Neural cell (in vitro differentiated cells): ENCODE data around the gene ARHGAP24. TPM values are rescaled to one million over a fixed set of nuclear protein-coding genes. Genes with fewer than 3 reads are reported as not detected.

Source experiments
- H2AFZ ChIP-seq: fragments of 200-600, 300-800 bp; sonication (generic), shearing (Covaris generic); 2 replicates; pipeline ENCODE4 v1.6.0; 2014; ENCODE audit warnings: low read depth, mild to moderate bottlenecking, antibody characterized with exemption, low read length, moderate library complexity
- H3F3A ChIP-seq: fragments of 200-600 bp; shearing (Covaris generic); 2 replicates; pipeline ENCODE4 v1.6.1; 2016; ENCODE audit warnings: mild to moderate bottlenecking, moderate library complexity, mixed read lengths, antibody characterized with exemption, low read length; ENCODE audit not compliant: insufficient read depth, poor library complexity, severe bottlenecking
- H3K27ac ChIP-seq: fragments of 200-600, 300-800 bp; sonication (generic), shearing (Covaris generic); 2 replicates; pipeline ENCODE4 v1.5.1; 2014; ENCODE audit warnings: mild to moderate bottlenecking, low read length, moderate library complexity
- H3K27me3 ChIP-seq: fragments of 300-800, 200-600 bp; sonication (generic), shearing (Covaris generic); 2 replicates; pipeline ENCODE4 v1.6.0; 2014; ENCODE audit warnings: mild to moderate bottlenecking, low read depth, low read length, moderate library complexity; ENCODE audit not compliant: insufficient read depth
- H3K36me3 ChIP-seq: fragments of 300-800, 200-600 bp; sonication (generic), shearing (Covaris generic); 2 replicates; pipeline ENCODE4 v1.5.1; 2014; ENCODE audit warnings: mild to moderate bottlenecking, antibody characterized with exemption, low read length, moderate library complexity; ENCODE audit not compliant: insufficient read depth
- H3K4me2 ChIP-seq: fragments of 300-800, 200-600 bp; sonication (generic), shearing (Covaris generic); 2 replicates; pipeline ENCODE4 v1.6.0; 2014; ENCODE audit warnings: mild to moderate bottlenecking, low read length
- H3K4me3 ChIP-seq: fragments of 300-800, 200-600 bp; sonication (generic), shearing (Covaris generic); 2 replicates; pipeline ENCODE4 v1.5.1; 2014; ENCODE audit warnings: mild to moderate bottlenecking, low read length, moderate library complexity
- H3K79me2 ChIP-seq: fragments of 200-600 bp; shearing (Covaris generic); replicated peaks from 2 replicates; pipeline ENCODE4 v1.6.0; 2014; ENCODE audit warnings: mild to moderate bottlenecking, low read length, moderate library complexity; ENCODE audit not compliant: insufficient read depth
- H3K9ac ChIP-seq: fragments of 300-800, 200-600 bp; sonication (generic), shearing (Covaris generic); 2 replicates; pipeline ENCODE4 v1.6.1; 2016; ENCODE audit warnings: mild to moderate bottlenecking, low read length, mixed read lengths
- H3K9me2 ChIP-seq: fragments of 200-600 bp; shearing (Covaris generic); 2 replicates; pipeline ENCODE4 v1.6.1; 2016; ENCODE audit warnings: mild to moderate bottlenecking, low read length, mixed read lengths; ENCODE audit not compliant: insufficient read depth
- H3K9me3 ChIP-seq: fragments of 200-600, 300-800 bp; sonication (generic), shearing (Covaris generic); 2 replicates; pipeline ENCODE4 v1.6.1; 2016; ENCODE audit warnings: mild to moderate bottlenecking, mixed run types, low read length, moderate library complexity, mixed read lengths
- H4K20me1 ChIP-seq: fragments of 200-600 bp; shearing (Covaris generic); 2 replicates; pipeline ENCODE4 v1.6.1; 2016; ENCODE audit warnings: mild to moderate bottlenecking, mixed run types; ENCODE audit not compliant: insufficient read depth
- EP300 ChIP-seq: fragments of 450-650 bp; conservative IDR thresholded peaks from 2 replicates; pipeline ENCODE4 v1.6.1; 2014; ENCODE audit warnings: antibody characterized with exemption, mild to moderate bottlenecking, moderate library complexity; ENCODE audit not compliant: poor library complexity, severe bottlenecking
- EZH2 ChIP-seq: fragments of 200-600, 300-800 bp; shearing (Covaris generic), sonication (generic); IDR thresholded peaks from 2 replicates; pipeline ENCODE4 v1.6.1; 2014; ENCODE audit warnings: antibody characterized with exemption, low read length, borderline replicate concordance, mild to moderate bottlenecking; ENCODE audit not compliant: insufficient read depth, poor library complexity, severe bottlenecking
- MXI1 ChIP-seq: fragments of 450-650 bp; conservative IDR thresholded peaks from 2 replicates; pipeline ENCODE4 v1.6.1; 2014; ENCODE audit warnings: antibody characterized with exemption, mild to moderate bottlenecking; ENCODE audit not compliant: poor library complexity, severe bottlenecking
- POLR2AphosphoS5 ChIP-seq: IDR thresholded peaks from 2 replicates; pipeline ENCODE4 v1.6.1; 2012
- RAD21 ChIP-seq: fragments of 450-650 bp; conservative IDR thresholded peaks from 2 replicates; pipeline ENCODE4 v1.6.1; 2014; ENCODE audit warnings: antibody characterized with exemption, mild to moderate bottlenecking, moderate library complexity
- SMC3 ChIP-seq: fragments of 450-650 bp; conservative IDR thresholded peaks from 2 replicates; pipeline ENCODE4 v1.6.1; 2014; ENCODE audit warnings: antibody characterized with exemption, mild to moderate bottlenecking, moderate library complexity; ENCODE audit not compliant: poor library complexity
- TAF1 ChIP-seq: IDR thresholded peaks from 2 replicates; pipeline ENCODE4 v1.6.1; 2012; ENCODE audit warnings: low read depth
- polyA plus RNA-seq: library from polyadenylated mRNA; depleted of rRNA; stranded (reverse); fragments of >200 nt; gene quantifications from 2 replicates; pipeline ENCODE4 v1.2.3, GENCODE V29; 2014
- TF ChIP-seq, protein P1 (sequence below): fragments of 450-650 bp; IDR thresholded peaks from 2 replicates; pipeline ENCODE4 v1.5.1; 2014; ENCODE audit warnings: antibody characterized with exemption, mild to moderate bottlenecking, moderate library complexity; ENCODE audit not compliant: poor library complexity, severe bottlenecking
- TF ChIP-seq, protein P2 (sequence below): IDR thresholded peaks from 2 replicates; pipeline ENCODE4 v1.6.1; 2012; ENCODE audit warnings: borderline replicate concordance

Gene ARHGAP24
- polyA plus RNA-seq, 1 donor from 2014 or later: 2.9 TPM

DNA sequence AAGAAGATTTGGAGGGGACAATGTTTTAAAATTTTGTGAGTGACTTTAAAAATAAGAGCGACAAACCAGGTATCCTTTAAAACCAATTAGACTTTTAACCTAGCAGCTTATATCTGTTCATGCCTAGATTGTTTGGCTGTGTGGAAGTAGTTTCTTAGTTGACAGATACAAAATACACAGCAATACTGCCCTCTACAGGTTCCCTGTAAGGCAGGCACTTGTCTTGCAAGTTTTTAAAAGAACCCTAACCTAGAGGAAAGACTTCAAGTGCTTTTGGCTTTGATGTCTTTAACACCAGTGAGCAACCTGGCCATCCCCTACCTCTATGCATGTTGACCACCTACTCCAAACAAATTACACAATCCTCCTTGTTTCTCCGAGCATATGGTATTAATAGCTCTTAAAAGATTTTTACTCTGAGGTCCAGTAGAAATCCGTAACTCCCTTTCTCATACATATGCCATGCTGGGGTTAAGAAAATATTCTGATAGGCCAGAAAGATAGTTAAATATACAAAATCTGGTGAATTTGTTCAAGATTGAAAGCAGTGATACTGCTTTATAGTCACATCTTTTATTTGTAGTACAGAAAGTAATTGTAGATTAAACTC lies 273.0 kb downstream of the ARHGAP24 start:
- TF ChIP-seq EZH2: no peak
- TF ChIP-seq, protein P1, sequence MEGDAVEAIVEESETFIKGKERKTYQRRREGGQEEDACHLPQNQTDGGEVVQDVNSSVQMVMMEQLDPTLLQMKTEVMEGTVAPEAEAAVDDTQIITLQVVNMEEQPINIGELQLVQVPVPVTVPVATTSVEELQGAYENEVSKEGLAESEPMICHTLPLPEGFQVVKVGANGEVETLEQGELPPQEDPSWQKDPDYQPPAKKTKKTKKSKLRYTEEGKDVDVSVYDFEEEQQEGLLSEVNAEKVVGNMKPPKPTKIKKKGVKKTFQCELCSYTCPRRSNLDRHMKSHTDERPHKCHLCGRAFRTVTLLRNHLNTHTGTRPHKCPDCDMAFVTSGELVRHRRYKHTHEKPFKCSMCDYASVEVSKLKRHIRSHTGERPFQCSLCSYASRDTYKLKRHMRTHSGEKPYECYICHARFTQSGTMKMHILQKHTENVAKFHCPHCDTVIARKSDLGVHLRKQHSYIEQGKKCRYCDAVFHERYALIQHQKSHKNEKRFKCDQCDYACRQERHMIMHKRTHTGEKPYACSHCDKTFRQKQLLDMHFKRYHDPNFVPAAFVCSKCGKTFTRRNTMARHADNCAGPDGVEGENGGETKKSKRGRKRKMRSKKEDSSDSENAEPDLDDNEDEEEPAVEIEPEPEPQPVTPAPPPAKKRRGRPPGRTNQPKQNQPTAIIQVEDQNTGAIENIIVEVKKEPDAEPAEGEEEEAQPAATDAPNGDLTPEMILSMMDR: peak; percentile 91
- no peak for TF ChIP-seq POLR2AphosphoS5
- peak; percentile 92 for TF ChIP-seq RAD21
- TF ChIP-seq TAF1: no peak
- peak; percentile 94 for TF ChIP-seq SMC3
- TF ChIP-seq, protein P2, sequence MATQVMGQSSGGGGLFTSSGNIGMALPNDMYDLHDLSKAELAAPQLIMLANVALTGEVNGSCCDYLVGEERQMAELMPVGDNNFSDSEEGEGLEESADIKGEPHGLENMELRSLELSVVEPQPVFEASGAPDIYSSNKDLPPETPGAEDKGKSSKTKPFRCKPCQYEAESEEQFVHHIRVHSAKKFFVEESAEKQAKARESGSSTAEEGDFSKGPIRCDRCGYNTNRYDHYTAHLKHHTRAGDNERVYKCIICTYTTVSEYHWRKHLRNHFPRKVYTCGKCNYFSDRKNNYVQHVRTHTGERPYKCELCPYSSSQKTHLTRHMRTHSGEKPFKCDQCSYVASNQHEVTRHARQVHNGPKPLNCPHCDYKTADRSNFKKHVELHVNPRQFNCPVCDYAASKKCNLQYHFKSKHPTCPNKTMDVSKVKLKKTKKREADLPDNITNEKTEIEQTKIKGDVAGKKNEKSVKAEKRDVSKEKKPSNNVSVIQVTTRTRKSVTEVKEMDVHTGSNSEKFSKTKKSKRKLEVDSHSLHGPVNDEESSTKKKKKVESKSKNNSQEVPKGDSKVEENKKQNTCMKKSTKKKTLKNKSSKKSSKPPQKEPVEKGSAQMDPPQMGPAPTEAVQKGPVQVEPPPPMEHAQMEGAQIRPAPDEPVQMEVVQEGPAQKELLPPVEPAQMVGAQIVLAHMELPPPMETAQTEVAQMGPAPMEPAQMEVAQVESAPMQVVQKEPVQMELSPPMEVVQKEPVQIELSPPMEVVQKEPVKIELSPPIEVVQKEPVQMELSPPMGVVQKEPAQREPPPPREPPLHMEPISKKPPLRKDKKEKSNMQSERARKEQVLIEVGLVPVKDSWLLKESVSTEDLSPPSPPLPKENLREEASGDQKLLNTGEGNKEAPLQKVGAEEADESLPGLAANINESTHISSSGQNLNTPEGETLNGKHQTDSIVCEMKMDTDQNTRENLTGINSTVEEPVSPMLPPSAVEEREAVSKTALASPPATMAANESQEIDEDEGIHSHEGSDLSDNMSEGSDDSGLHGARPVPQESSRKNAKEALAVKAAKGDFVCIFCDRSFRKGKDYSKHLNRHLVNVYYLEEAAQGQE: no peak
- no peaks in the 10 kb centered on the region for H4K20me1 ChIP-seq
- no peak overlapping the region for H2AFZ ChIP-seq
- H3K36me3 ChIP-seq: no peaks in the 10 kb centered on the region
- no peaks in the 10 kb centered on the region for H3K9me2 ChIP-seq
- no peaks in the 10 kb centered on the region for H3F3A ChIP-seq
- H3K9me3 ChIP-seq: no peaks in the 10 kb centered on the region
- H3K27ac ChIP-seq: no peak overlapping the region
- no peak overlapping the region for H3K4me3 ChIP-seq
- no peak overlapping the region for H3K9ac ChIP-seq
- H3K4me2 ChIP-seq: no peak overlapping the region
- H3K27me3 ChIP-seq: no peaks in the 10 kb centered on the region
- H3K79me2 ChIP-seq: no peaks in the 10 kb centered on the region

DNA sequence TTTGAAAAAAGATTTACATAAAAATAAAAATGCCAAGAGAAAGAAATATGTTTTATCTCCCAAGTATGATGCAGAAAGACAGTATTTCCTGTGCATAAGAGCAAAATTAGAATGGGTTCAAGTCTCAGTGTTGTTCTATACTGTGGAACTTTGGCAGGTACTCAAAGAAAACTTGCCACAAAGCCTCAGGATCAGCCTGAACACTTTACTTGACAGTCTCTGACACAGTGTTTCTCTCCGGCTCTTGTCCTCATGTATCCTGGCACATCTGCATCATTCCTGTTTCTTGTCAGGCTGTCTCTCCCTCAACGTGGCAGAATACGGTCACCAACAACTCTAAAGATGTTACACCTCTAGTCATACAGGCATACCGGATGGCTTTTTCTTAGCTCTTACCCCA lies 273.7 kb downstream of the ARHGAP24 start:
- Histone ChIP-seq H3K79me2 (no peaks in the 10 kb centered on the region), H3K4me2 (no peak overlapping the region), H3K9ac (no peak overlapping the region), H3K27me3 (no peaks in the 10 kb centered on the region), H3K9me3 (no peaks in the 10 kb centered on the region), H3K36me3 (no peaks in the 10 kb centered on the region), H2AFZ (no peak overlapping the region), H4K20me1 (no peaks in the 10 kb centered on the region), H3K27ac (no peak overlapping the region), H3K9me2 (no peaks in the 10 kb centered on the region), H3F3A (no peaks in the 10 kb centered on the region), H3K4me3 (no peak overlapping the region)
- TF ChIP-seq SMC3: no peak

DNA sequence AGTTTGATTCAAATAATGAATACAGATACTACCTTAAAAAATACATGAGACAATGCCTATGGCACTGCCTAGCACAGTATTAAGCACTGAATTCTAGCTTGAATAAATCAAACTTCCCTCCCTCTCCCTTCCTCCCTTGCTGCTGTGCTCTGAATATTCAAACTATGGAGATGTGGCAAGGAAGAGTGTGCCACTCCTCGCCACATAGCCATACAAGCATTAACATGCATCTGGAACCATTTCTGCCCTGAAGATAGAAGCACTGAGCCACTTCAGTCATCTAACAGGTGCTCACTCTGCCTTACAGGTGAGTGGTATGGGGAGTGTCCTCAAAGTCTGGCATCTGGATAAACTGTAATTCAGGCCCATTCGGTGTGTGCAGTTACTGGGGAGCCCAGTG lies 276.9 kb downstream of the ARHGAP24 start:
- Histone ChIP-seq H3K36me3 (no peaks in the 10 kb centered on the region), H3K9ac (no peak overlapping the region), H3K4me2 (no peak overlapping the region), H3K4me3 (no peak overlapping the region), H3F3A (no peaks in the 10 kb centered on the region), H3K9me3 (no peaks in the 10 kb centered on the region), H4K20me1 (no peaks in the 10 kb centered on the region), H3K79me2 (no peaks in the 10 kb centered on the region), H2AFZ (no peak overlapping the region), H3K9me2 (no peaks in the 10 kb centered on the region), H3K27ac (no peak overlapping the region), H3K27me3 (no peaks in the 10 kb centered on the region)
- TF ChIP-seq TAF1 (no peak), EP300 (no peak), SMC3 (no peak), MXI1 (no peak), POLR2AphosphoS5 (no peak), EZH2 (no peak), RAD21 (no peak)
- TF ChIP-seq, protein P1: no peak
- TF ChIP-seq, protein P2: no peak
